Measurements from ENCODE around the gene TGFB1.

TGFB1 gene

GRCh38 chr19:41341669-41342490 is 11.8 kb downstream of the TGFB1 start:
- no peak for DNase-seq (ENCODE audit: low spot score)

GRCh38 chr19:41339936-41340335 is 13.8 kb downstream of the TGFB1 start:
- DNase-seq (ENCODE audit: low spot score) = no peak

GRCh38 chr19:41335467-41335866 is 18.3 kb downstream of the TGFB1 start:
- no peak for DNase-seq (ENCODE audit: low spot score)

DNA sequence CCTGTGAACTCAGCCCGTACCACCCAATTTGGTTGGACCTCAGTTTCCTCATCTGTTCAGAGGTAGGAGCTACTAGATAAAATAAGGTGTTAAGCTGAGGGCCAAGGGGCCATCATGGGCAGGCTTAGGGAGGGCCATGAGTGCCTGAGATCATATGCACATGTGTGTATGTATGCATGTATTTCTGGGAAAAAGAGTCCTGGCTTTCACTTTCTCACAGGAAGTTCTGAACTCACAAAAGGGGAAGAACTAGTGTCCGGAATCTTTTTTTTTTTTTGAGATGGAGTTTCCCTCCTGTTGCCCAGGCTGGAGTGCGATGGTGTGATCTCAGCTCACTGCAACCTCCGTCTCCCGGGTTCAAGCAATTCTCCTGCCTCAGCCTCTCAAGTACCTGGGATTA is 18.9 kb downstream of the TGFB1 start:
- no peak for DNase-seq (ENCODE audit: low spot score)

DNA sequence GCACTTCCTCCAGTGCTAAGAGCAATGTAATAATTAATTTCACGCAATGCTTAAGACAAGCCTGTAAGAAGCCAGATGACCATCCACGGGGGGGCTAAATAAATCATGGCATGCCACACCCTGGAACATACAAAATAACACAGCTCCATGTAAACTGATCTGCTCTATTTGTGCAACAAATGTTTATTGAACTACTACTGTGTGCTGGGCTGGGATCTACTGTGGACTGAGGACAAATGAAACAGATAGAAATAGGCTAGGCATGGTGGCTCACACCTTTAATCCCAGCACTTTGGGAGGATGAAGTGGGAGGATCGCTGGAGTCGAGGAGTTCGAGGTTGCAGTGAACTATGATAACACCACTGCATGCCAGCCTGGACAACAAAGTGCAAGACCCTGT is 21.3 kb downstream of the TGFB1 start:
- DNase-seq (ENCODE audit: low spot score) = no peak

DNA sequence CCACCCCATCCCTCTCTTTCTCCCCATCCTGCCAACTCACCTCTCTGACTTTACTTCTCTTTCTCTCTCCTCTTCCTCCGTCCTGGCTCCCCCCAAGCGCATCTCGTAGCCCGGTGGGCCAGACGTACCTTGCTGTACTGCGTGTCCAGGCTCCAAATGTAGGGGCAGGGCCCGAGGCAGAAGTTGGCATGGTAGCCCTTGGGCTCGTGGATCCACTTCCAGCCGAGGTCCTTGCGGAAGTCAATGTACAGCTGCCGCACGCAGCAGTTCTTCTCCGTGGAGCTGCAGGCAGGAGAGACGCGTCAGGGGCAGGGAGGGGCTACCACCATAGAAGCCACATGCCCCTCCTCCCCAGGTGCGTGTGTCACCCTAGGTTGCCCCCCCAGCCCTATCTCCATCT is 21.7 kb downstream of the TGFB1 start:
- DNase-seq (ENCODE audit: low spot score) = no peak

GRCh38 chr19:41330946-41331678 is 22.6 kb downstream of the TGFB1 start:
- DNase-seq (ENCODE audit: low spot score) = no peak

- DNase-seq (ENCODE audit: low spot score) = no peak
Measured at GRCh38 chr19:41330481-41330880, 23.2 kb downstream of the TGFB1 start.

GRCh38 chr19:41328842-41329225 is 24.9 kb downstream of the TGFB1 start:
- no peak for DNase-seq (ENCODE audit: low spot score)

DNA sequence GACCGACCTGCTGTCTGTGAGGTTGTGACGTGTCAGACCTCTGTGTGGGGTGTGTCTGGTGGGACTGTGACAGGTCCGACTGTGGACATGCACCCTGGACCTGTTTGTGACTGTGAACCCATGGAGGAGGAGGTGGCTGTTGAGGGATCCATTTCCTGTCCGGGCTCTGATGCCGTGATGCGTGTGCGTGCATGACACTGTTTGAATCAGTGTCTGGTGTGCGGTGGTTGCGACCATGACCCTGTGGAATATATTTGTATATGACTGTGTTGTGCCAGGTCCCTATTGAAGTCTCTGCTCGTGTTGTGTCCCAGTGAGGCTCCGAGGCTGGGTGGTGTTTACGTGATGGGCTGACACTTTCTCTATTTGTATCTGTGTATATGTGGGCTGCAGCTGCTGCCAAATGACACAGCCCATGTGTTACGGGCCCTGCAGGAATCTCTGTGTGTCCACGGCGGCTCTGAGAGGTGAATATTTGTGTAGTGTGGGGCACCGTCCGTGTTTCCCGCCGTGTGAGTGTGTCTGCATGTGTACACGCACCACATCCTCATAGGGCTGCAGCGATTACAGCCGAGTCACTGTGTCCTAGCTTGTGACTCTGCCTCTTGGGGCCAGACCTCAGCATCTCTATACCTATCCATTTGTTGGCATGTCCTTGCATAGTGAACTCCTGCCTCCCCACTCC is 25.4 kb downstream of the TGFB1 start:
- DNase-seq (ENCODE audit: low spot score) = no peak

GRCh38 chr19:41327576-41328156 is 26.1 kb downstream of the TGFB1 start:
- no peak for DNase-seq (ENCODE audit: low spot score)

GRCh38 chr19:41327076-41327575 is 26.6 kb downstream of the TGFB1 start:
- DNase-seq (ENCODE audit: low spot score) = no peak

DNA sequence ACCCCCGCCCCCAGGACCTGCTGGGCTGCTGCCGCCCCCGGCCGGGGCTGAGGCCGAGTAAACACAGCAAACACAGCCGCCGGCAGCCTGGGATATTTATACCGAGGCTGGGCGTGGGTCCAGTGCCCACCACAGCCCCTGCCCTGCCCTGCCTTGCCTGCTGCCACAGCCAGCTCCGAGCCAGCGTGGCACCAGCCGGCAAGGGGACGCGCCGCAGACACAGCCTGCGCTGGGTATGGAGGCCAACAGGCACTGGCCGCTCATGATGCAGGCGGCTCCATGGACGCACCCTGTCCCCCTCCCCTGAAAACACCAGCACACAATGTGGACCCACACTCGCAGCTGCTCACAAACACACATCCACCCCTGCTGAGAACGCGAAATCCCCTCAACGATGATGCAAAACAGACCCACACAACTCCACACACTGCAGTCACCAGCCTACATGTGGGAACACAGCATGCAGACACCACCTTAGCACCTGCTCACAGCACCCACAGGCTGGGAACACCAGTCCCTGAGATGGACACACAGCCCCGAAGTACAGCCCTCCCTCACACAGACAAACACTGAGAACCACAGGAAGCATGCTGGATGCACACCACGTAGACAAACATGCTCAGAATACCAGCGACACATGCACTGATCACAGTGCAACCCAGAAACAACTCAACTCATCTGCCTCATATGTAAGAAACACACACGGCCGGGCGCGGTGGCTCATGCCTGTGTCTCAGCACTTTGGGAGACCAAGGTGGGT is 27.6 kb downstream of the TGFB1 start:
- DNase-seq (ENCODE audit: low spot score) = no peak

DNA sequence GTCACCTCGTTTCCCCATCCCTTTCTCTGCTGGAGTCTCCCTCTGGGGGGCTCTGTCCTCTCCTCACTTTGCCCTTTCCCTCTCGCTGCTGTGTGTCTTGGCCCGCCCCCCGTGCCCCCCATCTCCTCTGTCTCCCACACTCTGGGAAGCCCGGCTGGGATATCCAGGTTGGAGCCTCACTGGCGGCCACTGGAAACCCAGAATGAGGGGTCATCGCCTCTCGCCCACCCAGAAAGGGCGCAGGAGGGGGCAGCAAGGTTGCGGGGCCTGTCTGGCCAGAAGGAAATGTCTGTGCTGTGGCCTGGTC is 28.1 kb downstream of the TGFB1 start:
- no peak for DNase-seq (ENCODE audit: low spot score)

- DNase-seq (ENCODE audit: low spot score) = no peak
Measured at GRCh38 chr19:41324921-41325639, 28.6 kb downstream of the TGFB1 start.

GRCh38 chr19:41324231-41324702 is 29.5 kb downstream of the TGFB1 start:
- DNase-seq (ENCODE audit: low spot score) = no peak

DNA sequence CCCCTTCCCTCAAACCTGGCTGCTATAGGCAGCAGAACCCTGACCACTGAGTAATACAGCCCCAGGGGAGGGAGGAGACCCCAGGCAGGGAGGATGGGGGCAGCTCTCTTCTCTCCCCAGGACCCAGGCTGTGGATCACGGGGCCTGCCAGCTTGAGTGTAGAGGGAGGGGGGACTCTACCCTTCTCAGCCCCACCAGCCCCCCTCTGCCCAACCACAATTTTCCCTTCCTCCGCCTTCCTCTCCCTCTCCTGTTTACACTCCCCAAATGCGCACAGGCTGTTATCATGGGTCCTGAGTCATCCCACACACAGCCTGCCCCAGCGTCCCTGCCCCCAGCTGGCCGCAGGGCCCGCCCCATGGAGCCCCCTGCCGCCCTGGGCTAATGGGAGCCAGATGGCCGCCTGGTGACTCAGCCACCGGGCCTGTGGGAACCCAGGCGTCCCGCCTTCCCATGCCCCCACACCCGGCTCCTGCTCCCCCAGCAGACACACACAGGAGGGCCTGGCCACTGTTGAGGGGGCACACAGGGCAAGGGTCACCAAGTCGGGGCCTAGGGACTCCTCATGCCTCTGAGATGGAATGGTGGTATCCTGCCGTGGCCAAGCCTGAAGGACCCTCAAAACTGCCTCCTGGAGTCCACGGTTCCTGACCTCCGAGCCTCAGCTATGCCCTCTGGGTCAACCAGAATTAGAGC is 30.1 kb downstream of the TGFB1 start:
- no peak for DNase-seq (ENCODE audit: low spot score)

DNA sequence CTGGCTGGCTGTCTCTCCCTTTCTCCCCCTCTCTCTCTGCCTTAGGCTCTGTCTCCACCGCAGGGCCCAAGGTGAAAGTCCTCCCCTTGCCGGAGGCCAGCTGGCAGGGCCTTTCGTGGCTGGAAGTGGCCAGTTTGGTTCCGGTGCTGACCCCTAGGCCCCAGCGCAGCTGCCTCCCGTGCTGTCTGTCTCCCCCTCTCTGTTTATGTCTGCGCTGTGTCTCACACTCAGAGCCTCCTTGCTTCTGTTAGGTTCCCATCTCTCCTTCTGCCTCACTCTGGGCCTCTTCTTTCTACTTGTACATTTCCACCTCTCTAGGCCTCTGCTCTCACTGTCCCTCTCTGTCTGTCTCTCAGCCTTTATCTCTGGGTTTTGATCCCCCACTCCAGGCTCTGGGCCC is 30.7 kb downstream of the TGFB1 start:
- DNase-seq (ENCODE audit: low spot score) = no peak

GRCh38 chr19:41322451-41322850 is 31.3 kb downstream of the TGFB1 start:
- no peak for DNase-seq (ENCODE audit: low spot score)

- peak; percentile 73 for DNase-seq (ENCODE audit: low spot score)
Measured at GRCh38 chr19:41321600-41322270, 32.0 kb downstream of the TGFB1 start.
